ENCODE results near the gene GJD4. TPM values are rescaled to one million over a fixed set of nuclear protein-coding genes. Genes with fewer than 3 reads are reported as not detected.

GJD4 gene, protein sequence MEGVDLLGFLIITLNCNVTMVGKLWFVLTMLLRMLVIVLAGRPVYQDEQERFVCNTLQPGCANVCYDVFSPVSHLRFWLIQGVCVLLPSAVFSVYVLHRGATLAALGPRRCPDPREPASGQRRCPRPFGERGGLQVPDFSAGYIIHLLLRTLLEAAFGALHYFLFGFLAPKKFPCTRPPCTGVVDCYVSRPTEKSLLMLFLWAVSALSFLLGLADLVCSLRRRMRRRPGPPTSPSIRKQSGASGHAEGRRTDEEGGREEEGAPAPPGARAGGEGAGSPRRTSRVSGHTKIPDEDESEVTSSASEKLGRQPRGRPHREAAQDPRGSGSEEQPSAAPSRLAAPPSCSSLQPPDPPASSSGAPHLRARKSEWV
- 1 to 10 TPM in 1 of 4 donors, under 1 TPM in 1, not detected in 2; 0.42 to 1.2 TPM for total RNA-seq

- Histone ChIP-seq H3K27me3 (peaks cover 45% of the 10 kb centered on the region), H3K36me3 (no peaks in the 10 kb centered on the region), H3K9me3 (no peaks in the 10 kb centered on the region), H3K4me3 (no peak within 1 kb of the TSS), H3K27ac (no peak within 1 kb of the TSS), H3K4me1 (peaks cover 16% of the 10 kb centered on the region)
- WGBS: 61% methylated on average over 8 of the region's 8 CpGs
- no peak for DNase-seq (ENCODE audit: low spot score in 2 of 2)
- TF ChIP-seq EP300 (IDR thresholded peaks at IDR 0.05): no peak
- no peak for TF ChIP-seq POLR2A (IDR thresholded peaks at IDR 0.05)
- TF ChIP-seq, protein P1, sequence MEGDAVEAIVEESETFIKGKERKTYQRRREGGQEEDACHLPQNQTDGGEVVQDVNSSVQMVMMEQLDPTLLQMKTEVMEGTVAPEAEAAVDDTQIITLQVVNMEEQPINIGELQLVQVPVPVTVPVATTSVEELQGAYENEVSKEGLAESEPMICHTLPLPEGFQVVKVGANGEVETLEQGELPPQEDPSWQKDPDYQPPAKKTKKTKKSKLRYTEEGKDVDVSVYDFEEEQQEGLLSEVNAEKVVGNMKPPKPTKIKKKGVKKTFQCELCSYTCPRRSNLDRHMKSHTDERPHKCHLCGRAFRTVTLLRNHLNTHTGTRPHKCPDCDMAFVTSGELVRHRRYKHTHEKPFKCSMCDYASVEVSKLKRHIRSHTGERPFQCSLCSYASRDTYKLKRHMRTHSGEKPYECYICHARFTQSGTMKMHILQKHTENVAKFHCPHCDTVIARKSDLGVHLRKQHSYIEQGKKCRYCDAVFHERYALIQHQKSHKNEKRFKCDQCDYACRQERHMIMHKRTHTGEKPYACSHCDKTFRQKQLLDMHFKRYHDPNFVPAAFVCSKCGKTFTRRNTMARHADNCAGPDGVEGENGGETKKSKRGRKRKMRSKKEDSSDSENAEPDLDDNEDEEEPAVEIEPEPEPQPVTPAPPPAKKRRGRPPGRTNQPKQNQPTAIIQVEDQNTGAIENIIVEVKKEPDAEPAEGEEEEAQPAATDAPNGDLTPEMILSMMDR (IDR thresholded peaks at IDR 0.05): no peak
- TF ChIP-seq POLR2AphosphoS5 (IDR thresholded peaks at IDR 0.05): no peak
These were observed at the start of gene GJD4 for GRCh38 chr10:35605191-35605590. Gene GJD4, plus strand, starts transcription at chr10:35605341. Its CDS starts 227 bp downstream, at chr10:35605568.

DNA sequence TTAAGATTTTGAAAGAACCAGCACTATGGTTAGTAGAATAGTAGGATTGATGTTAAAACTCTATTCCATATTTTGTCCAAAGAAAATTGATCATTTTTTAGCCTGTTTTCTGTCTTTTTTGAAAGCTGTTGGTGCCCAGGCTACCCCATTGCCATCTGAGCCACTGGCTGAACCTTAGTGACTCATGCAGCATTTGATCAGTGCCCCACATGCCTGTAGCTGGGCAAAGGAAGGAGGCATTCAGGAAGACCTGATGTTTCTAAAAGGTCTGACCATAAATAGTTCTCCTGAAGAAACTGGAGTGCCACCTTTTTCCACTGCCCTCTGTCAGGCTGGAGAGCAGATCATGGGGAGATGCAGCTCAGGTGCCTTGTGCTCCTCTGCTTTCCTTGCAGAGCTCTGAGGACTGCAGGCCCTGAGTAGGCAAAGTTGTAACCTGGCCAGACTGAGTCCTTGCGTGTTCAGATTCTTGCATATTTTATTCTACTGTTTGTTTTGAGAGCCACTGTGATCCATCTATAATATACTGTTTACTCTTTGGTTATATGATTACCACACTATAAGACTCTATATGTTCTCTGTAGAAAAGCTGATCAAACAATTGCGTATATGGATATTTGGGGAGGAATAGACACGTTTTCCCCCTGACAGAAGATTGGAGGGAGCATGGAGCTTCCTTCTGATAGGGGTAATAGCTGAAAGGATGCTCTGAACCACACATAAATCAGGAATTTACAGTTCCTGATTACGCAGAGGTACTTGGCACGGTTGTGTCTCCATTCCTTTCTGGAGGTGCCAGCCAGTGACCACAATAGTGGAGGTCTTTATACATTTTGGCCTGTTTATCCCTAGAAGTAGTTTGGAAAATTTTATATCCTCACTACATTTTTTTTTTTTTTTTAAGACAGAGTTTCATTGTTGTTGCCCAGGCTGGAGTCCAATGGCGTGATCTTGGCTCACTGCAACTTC is 48.9 kb upstream of the GJD4 start:
- no peak for DNase-seq (ENCODE audit: low spot score in 2 of 2)
- WGBS: 85% methylated on average over 6 of the region's 6 CpGs
- TF ChIP-seq EP300 (IDR thresholded peaks at IDR 0.05) (no peak), POLR2AphosphoS5 (IDR thresholded peaks at IDR 0.05) (no peak), POLR2A (IDR thresholded peaks at IDR 0.05) (no peak)
- TF ChIP-seq, protein P1 (IDR thresholded peaks at IDR 0.05): no peak
- H3K9me3 ChIP-seq: no peaks in the 10 kb centered on the region
- H3K27ac ChIP-seq: no peak overlapping the region
- peaks cover 29% of the 10 kb centered on the region for H3K36me3 ChIP-seq
- no peak overlapping the region for H3K4me3 ChIP-seq
- H3K27me3 ChIP-seq: no peaks in the 10 kb centered on the region
- no peaks in the 10 kb centered on the region for H3K4me1 ChIP-seq

- H3K9me3 ChIP-seq: no peaks in the 10 kb centered on the region
- H3K4me3 ChIP-seq: no peak overlapping the region
- no peaks in the 10 kb centered on the region for H3K27me3 ChIP-seq
- H3K4me1 ChIP-seq: no peaks in the 10 kb centered on the region
- TF ChIP-seq, protein P1 (IDR thresholded peaks at IDR 0.05): no peak
- TF ChIP-seq POLR2AphosphoS5 (IDR thresholded peaks at IDR 0.05) (no peak), EP300 (IDR thresholded peaks at IDR 0.05) (no peak), POLR2A (IDR thresholded peaks at IDR 0.05) (no peak)
- no peak overlapping the region for H3K27ac ChIP-seq
- H3K36me3 ChIP-seq: peaks cover 23% of the 10 kb centered on the region
- DNase-seq (ENCODE audit: low spot score in 2 of 2): no peak
- WGBS: 100% methylated on average over 1 of the region's 1 CpG
These were observed 46.9 kb upstream of the GJD4 start for GRCh38 chr10:35558276-35558675.

DNA sequence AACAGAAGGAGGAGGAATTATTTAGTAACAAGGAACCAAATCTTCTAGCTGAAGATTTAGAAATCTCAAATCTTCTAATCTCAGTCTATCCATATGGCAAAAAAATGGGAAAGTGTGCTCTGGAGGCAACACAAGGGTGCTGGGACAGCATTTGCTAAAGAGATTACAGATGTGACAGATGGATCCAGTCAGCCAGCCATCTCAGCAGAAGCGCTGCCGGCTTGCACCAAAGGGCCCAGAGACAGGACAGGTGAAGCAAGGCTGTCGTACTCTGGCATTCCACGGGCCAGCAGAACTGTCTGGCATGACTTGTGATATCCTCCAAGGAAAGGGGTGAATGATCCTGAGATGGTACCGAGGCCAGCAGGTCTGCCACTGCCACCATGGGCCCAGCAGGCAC is 45.7 kb upstream of the GJD4 start:
- Histone ChIP-seq H3K27me3 (no peaks in the 10 kb centered on the region), H3K9me3 (no peaks in the 10 kb centered on the region), H3K36me3 (peaks cover 14% of the 10 kb centered on the region), H3K4me1 (peaks cover 6% of the 10 kb centered on the region), H3K27ac (no peak overlapping the region), H3K4me3 (no peak overlapping the region)
- 88% methylated on average over 5 of the region's 5 CpGs for WGBS
- TF ChIP-seq POLR2A (IDR thresholded peaks at IDR 0.05): no peak
- TF ChIP-seq EP300 (IDR thresholded peaks at IDR 0.05): no peak
- TF ChIP-seq POLR2AphosphoS5 (IDR thresholded peaks at IDR 0.05): no peak
- TF ChIP-seq, protein P1 (IDR thresholded peaks at IDR 0.05): no peak
- no peak for DNase-seq (ENCODE audit: low spot score in 2 of 2)

GRCh38 chr10:35561715-35562114 is 43.4 kb upstream of the GJD4 start:
- H3K9me3 ChIP-seq: no peaks in the 10 kb centered on the region
- WGBS: 88% methylated on average over 1 of the region's 5 CpGs
- DNase-seq (ENCODE audit: low spot score in 2 of 2): no peak
- TF ChIP-seq, protein P1 (IDR thresholded peaks at IDR 0.05): no peak
- TF ChIP-seq POLR2A (IDR thresholded peaks at IDR 0.05): no peak
- no peak for TF ChIP-seq EP300 (IDR thresholded peaks at IDR 0.05)
- no peak for TF ChIP-seq POLR2AphosphoS5 (IDR thresholded peaks at IDR 0.05)
- H3K27ac ChIP-seq: no peak overlapping the region
- H3K4me1 ChIP-seq: peaks cover 19% of the 10 kb centered on the region
- H3K27me3 ChIP-seq: no peaks in the 10 kb centered on the region
- H3K4me3 ChIP-seq: no peak overlapping the region
- H3K36me3 ChIP-seq: peaks cover 13% of the 10 kb centered on the region
